ENCODE data around the gene ZNF43.
A peak's percentile ranks its signal among the peaks of the same experiment; 100 is the strongest.
"Not testable (repeated sequence)": the region's sequence is repeated elsewhere in the genome, so short reads cannot be mapped to it uniquely, and the experiment has no call there.

Gene ZNF43

DNA sequence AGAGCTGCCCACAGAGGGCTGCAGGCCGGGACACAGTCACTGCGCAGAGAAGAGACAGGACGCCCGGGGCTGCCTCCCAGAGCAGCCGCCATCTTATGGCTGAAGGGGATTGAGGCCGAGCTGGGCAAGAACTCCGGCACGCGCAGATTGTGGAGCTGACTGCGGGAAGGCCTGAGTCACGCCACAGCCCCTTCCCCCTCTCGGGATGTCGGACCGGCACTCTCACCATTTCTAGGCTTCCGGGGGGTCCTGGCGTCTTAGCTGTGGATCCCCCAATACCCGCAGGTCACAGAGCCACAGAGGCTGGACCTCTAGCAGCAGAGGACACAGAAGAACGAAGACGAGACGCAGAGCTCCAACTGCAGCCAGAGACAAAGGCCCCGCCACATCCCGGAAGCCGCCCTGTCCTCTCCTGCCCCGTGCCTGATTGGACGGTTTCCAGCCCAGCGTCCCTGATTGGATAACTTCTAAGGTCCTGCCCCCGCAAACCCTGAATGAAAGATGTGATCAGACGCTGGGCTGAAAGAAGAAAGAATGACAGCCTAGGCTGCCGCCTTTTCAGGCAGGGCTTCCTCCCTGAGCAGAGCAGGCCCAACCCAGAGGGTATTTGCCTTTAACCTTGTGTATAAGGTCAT, at the start of gene ZNF43:
TSS of gene ZNF43 (minus strand) at position 373 of the 635 bp plus-strand sequence. CDS start at position 229, 144 bp downstream.
- FAIRE-seq: peak; percentile 38
- TF ChIP-seq POLR2A (IDR thresholded peaks at IDR 0.05; ENCODE audit: low read depth, low read length): no peak
- DNase-seq (ENCODE audit: insufficient read length, low spot score): peak; percentile 45

DNA sequence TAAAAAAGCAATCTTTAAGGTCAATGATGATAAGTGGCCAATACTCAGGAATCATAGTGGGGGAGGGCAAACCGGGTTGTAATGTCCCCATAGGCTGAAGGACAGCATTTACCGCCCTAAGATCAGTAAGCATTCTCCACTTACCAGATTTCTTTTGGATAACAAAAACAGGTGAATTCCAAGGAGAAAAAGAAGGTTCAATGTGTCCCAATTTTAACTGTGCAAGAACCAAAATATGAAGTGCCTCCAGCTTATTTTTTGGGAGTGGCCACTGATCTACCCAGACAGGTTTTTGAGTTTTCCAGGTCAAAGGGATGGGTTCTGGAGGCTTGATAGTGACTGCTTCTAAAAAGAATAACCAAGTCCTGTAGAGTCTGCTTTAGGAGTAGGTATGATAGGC, 49.5 kb upstream of the ZNF43 start:
- DNase-seq (ENCODE audit: insufficient read length, low spot score); FAIRE-seq: not testable (repeated sequence)

GRCh38 chr19:21884786-21885185, 48.8 kb upstream of the ZNF43 start:
- not testable (repeated sequence) for FAIRE-seq; DNase-seq (ENCODE audit: insufficient read length, low spot score)

GRCh38 chr19:21883516-21883915, 47.5 kb upstream of the ZNF43 start:
- DNase-seq (ENCODE audit: insufficient read length, low spot score) (no peak), FAIRE-seq (no peak)
- no peak for TF ChIP-seq POLR2A (IDR thresholded peaks at IDR 0.05; ENCODE audit: low read depth, low read length)

GRCh38 chr19:21880761-21881160, 44.8 kb upstream of the ZNF43 start:
- not testable (repeated sequence) for FAIRE-seq; DNase-seq (ENCODE audit: insufficient read length, low spot score)

GRCh38 chr19:21878646-21879045, 42.7 kb upstream of the ZNF43 start:
- FAIRE-seq (no peak), DNase-seq (ENCODE audit: insufficient read length, low spot score) (no peak)
- TF ChIP-seq POLR2A (IDR thresholded peaks at IDR 0.05; ENCODE audit: low read depth, low read length): no peak

- FAIRE-seq (no peak), DNase-seq (ENCODE audit: insufficient read length, low spot score) (no peak)
- TF ChIP-seq POLR2A (IDR thresholded peaks at IDR 0.05; ENCODE audit: low read depth, low read length): no peak
These were observed 42.0 kb upstream of the ZNF43 start for GRCh38 chr19:21877976-21878375.

GRCh38 chr19:21876608-21877007, 40.6 kb upstream of the ZNF43 start:
- not testable (repeated sequence) for DNase-seq (ENCODE audit: insufficient read length, low spot score); FAIRE-seq

GRCh38 chr19:21856773-21857514, 21.0 kb upstream of the ZNF43 start:
- TF ChIP-seq POLR2A (IDR thresholded peaks at IDR 0.05; ENCODE audit: low read depth, low read length): no peak
- DNase-seq (ENCODE audit: insufficient read length, low spot score) (no peak), FAIRE-seq (no peak)

DNA sequence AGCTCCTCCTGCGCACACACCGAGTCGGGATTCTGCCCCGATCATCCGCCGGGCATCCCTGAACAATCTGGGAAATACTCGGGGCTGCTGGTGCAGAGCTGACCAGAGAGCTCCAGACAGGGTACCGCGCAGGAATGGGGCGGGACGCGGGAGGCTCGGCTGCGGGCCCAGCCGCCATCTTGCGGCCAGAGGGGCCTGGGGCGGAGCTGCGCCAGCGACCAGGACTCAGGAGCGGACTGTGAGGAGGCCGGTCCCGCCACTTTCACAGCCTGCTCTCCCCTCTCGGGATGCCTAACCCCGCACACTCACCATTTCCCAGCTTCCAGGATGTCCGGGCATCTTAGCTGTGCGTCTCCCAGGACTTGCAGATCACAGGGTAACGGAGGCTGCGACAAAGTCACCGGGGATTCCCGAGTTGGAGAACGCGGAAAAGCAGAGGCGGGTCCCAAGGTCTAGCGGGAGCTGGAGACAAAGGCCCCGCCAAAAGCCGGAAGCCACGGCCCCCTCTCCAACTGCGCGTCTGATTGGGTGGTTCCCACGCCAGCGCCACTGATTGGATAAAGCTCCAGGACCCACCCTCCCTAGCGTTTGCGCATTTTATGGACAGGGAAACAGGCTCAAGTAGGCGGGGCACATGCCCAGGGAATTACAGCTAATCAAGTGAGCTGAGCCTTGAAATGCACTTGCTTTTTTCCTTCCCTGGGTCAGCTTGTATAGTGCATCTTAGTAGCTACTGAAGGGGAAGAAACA, 15.8 kb upstream of the ZNF43 start:
- peak; percentile 67 for DNase-seq (ENCODE audit: insufficient read length, low spot score)
- no peak for TF ChIP-seq POLR2A (IDR thresholded peaks at IDR 0.05; ENCODE audit: low read depth, low read length)
- FAIRE-seq: peak; percentile 79

GRCh38 chr19:21850656-21851255, 14.8 kb upstream of the ZNF43 start:
- FAIRE-seq: no peak
- no peak for TF ChIP-seq POLR2A (IDR thresholded peaks at IDR 0.05; ENCODE audit: low read depth, low read length)
- DNase-seq (ENCODE audit: insufficient read length, low spot score): no peak

- no peak for FAIRE-seq
- no peak for DNase-seq (ENCODE audit: insufficient read length, low spot score)
- TF ChIP-seq POLR2A (IDR thresholded peaks at IDR 0.05; ENCODE audit: low read depth, low read length): no peak
These were observed 12.7 kb upstream of the ZNF43 start for GRCh38 chr19:21848706-21849105.

GRCh38 chr19:21843081-21843480, 7.1 kb upstream of the ZNF43 start:
- DNase-seq (ENCODE audit: insufficient read length, low spot score) (no peak), FAIRE-seq (no peak)
- TF ChIP-seq POLR2A (IDR thresholded peaks at IDR 0.05; ENCODE audit: low read depth, low read length): no peak

DNA sequence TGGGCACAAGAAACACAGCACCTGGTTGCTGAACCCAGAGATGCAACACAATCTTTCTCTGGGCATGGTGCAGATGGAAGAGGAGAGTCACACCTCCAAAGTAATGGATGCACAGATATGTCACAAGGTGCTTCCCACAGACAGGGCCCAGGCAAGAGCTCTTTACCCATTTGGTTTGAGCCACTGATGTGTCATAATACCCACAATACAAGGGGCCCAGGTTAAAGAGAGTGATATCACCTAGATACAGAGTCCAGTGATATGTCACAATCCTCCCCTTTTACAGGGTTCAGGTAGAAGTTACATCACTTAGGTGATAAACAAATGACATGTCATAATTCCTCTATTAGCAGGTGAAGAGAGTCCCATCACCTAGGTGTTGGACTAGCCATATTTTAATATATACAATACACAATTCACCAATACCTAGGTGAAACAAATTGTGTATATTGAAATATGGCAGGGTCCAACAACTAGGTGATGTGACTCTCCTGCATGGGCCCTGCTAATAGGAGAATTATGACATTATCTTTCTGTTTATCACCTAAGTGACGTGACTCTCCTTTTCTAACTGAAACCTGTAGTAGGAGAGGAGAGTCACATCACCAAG, 5.6 kb upstream of the ZNF43 start:
- FAIRE-seq (no peak), DNase-seq (ENCODE audit: insufficient read length, low spot score) (no peak)
- no peak for TF ChIP-seq POLR2A (IDR thresholded peaks at IDR 0.05; ENCODE audit: low read depth, low read length)

All from H54 (cell line).